Myocyte (in vitro differentiated cells): ENCODE measurements around the gene SAFB2. TPM values are rescaled to one million over a fixed set of nuclear protein-coding genes. Genes with fewer than 3 reads are reported as not detected.

Experiments
- DNase-seq: peaks from one replicate; pipeline ENCODE4 v3.0.0-alpha.2; 2012; ENCODE audit warnings: low read depth
- total RNA-seq: library from RNA; depleted of rRNA; stranded (reverse); fragments of >200 nt; gene quantifications from 2 replicates; pipeline ENCODE4 v1.2.3, GENCODE V29; 2014

SAFB2 gene
- total RNA-seq, 1 donor from 2014 or later = 30.8 TPM

DNA sequence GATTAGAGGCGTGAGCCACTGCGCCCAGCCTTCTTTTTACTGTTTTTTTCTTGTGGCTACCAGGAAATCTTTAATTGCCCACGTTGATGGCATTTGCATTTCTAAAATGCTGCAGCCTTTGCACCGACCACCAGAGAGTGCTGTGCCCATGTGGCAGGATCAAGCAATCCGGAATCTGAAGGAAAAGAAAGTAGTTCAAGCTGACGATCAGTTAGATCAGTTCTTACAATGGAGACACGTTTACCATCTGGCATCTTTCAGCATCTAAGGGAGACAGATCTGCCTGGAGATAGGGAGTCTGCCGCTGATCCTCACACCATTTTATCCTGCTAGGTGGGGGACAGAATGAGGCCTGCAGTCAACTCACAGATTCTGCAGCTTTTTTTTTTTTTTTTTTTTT, 74.7 kb downstream of the SAFB2 start:
- peak; percentile 16 for DNase-seq

DNA sequence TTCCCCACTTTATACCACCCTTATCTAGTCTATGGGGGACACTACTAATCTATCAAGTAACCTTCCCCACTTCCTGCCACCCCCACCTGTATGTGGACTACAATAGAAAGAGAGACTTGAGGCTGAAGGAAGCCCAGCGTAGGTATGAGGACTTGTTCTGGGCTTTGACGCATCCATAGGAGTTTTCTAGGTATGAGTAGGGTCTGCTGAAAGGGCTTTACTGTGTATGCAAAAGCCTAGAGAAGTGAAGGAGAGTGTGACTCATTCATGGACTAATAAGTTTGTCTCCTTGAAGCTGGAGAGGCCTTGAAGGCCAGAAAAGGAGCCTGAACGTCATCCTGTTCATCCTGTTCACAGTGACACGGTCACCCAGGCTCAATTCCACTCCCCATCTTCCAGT, 76.6 kb downstream of the SAFB2 start:
- no peak for DNase-seq

DNA sequence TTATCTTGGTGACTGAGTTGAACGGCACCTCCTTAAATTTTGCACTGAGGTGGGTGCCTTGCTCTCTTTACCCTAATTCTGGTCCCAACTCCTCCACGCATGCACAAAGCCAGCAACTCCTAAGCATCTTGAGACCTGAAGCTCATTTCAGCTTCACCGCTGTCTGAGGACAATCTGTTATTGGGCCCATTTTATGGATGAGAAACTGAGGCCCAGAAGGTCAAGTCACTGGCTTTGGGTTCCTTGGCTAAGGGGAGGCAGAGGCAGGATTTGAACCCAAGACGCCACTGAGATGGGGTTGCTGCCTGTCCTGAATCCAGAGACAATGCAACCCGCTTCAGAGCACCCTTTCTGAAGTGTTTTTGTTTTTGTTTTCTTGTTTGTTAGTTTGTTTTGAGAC, 77.5 kb downstream of the SAFB2 start:
- DNase-seq = no peak

DNA sequence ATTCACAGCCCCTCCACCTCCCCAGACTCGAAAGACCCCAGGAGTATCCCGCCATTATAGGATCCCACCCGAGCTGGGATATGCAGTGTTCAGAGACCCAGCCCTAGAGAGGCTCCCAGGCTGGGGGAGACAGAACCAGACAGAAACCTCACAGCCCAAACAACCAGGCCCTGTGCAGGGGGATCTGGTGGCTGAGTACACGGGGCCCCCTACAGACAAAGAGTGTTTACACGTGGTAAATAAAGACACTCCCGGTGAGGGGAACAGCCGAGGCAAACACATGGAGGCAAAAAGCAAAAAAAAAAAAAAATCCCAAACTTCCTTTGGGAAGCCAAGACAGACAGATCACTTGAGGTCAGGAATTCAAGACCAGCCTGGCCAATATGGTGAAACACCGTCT, 79.9 kb downstream of the SAFB2 start:
- no peak for DNase-seq

DNA sequence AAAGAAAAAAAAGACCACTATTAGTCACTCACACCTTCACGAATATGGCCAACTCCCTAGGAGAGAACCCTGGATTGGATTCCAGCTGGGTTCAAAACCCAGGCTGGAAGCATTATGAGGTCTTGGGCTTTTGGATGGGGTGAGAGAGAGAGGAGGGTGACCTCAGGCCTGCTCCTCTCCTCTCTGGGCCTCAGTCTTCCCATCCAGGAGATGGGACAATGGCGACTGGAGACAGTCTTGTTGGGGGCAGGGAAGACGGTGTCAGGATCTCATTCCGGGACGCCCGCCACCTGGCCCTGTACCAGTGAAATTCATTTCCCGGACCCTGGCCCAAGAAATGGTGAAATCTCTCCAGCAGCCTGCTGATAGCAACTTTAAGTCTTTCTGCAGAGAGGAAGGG, 81.1 kb downstream of the SAFB2 start:
- DNase-seq = no peak

DNA sequence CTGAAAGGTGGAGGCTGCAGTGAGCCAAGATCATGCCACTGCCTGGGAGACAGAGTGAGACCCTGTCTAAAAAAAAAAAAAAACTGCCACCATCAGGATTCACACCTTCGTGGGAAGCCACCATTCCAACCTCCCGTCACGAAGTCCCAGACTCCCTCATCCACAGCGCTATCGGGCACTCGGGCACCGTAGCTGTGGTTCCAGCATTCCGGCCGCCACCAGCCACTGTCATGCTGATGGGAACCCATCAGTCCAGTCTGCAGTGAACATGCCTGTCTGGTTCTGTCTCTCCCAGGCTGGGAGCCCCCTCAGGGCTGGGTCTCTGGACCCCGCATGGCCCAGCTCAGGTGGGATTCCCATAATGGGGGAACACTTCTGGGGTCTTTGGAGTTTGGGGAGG, 82.4 kb downstream of the SAFB2 start:
- DNase-seq = no peak

DNA sequence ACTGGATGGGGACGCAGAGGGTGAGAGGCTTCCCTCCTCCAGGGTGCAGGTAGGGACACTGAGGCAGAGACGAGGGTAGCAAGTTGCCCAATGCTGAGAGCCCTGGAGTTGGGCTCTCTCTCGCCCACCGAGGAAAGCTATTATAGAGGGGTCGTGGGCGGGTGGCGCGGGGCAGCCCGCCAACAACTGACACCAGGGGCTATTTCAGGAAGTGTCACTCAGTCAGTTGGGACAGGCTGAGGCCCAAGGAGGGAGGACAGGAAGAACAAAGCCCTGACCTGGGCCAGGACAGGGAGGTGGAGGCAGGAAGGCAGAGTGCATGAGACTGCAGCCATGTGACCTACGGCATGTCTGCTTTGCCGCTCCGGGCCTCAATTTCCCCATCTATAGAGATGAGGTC, 84.7 kb downstream of the SAFB2 start:
- peak; percentile 24 for DNase-seq

Other genes starting within 250 kb of the SAFB2 start
- gene ZNRF4, start 167.4 kb downstream of the SAFB2 start, total RNA-seq = not detected in 2 replicates
- 0.05 TPM in 1 of 2 replicates, not detected in the other for gene TINCR, start 54.8 kb downstream of the SAFB2 start, total RNA-seq
- 41.7 and 42.1 TPM in 2 replicates for gene SAFB, start 307 bp upstream of the SAFB2 start, total RNA-seq
- gene MICOS13, start 57.7 kb upstream of the SAFB2 start, total RNA-seq = 90.2 and 123 TPM in 2 replicates
- gene HSD11B1L, start 58.3 kb upstream of the SAFB2 start, total RNA-seq = 39.9 and 48.1 TPM in 2 replicates
- gene RPL36, start 67.5 kb upstream of the SAFB2 start, total RNA-seq = 605 and 876 TPM in 2 replicates
- 70.9 and 100 TPM in 2 replicates for gene LONP1, start 97.4 kb upstream of the SAFB2 start, total RNA-seq
- not detected in 2 replicates for gene CATSPERD, start 97.9 kb upstream of the SAFB2 start, total RNA-seq
- gene PRR22, start 162.0 kb upstream of the SAFB2 start, total RNA-seq = 0.53 and 1.1 TPM in 2 replicates
- 21.6 and 25.4 TPM in 2 replicates for gene DUS3L, start 168.4 kb upstream of the SAFB2 start, total RNA-seq
- gene NRTN, start 182.3 kb upstream of the SAFB2 start, total RNA-seq = not detected in 2 replicates
- not detected in 2 replicates for gene FUT6, start 216.9 kb upstream of the SAFB2 start, total RNA-seq
- not detected in 2 replicates for gene FUT3, start 228.7 kb upstream of the SAFB2 start, total RNA-seq
- gene FUT5, start 247.8 kb upstream of the SAFB2 start, total RNA-seq = not detected in 2 replicates